ENCODE data around the gene TANC1. TPM values are rescaled to one million over a fixed set of nuclear protein-coding genes. Genes with fewer than 3 reads are reported as not detected.

Gene TANC1
- total and polyA plus RNA-seq, 2 of the 4 experiments (the other 2 are of a cell fraction) = 10.2 to 12.9 TPM

DNA sequence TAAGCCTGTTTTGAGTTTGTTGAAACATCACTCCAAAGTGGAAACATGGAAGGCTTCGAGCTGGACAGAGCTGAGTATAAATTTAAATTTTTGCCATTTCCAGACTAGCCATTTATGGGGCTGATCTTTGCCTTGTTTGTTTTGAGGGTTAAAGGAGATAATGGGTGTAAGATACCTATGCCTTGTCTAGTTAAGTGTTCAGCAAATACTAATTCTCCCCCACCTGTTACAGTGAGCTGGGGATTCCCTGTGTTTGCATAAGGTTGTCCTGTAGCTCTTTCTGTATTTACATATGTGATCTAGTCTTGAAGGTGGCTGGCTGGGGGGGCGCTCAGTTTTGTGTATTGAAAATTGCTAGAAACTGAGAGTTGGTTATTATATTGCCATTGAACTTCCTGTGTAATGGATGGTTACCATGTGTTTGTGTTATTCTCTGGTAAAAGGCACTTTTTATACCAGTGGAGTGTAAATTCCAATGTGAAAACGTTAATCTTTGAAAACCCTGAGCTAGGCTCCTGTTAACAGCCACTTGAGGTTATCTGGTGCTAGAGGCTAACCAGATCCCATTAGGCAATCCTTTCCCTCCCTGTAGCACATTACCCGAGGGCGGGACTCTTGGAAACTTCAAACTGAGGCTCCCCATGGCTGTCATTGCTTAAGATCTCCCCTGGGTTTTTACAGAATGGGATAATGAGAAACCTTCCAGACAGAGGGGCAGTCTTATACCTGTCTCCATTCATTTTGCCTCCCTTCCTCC is 26.7 kb downstream of the TANC1 start:
- H3K9me1 ChIP-seq (ENCODE audit: insufficient read depth, low read length) = peaks cover 24% of the 10 kb centered on the region
- H4K5ac ChIP-seq (ENCODE audit: low read depth, low read length) = no peak overlapping the region
- 67% methylated on average over 1 of the region's 5 CpGs; no CpG with 5 or more reads in 1 of the 2 experiments for WGBS, 2 experiments (ENCODE audit: extremely low coverage in 2 of 2, insufficient read length in 1 of 2)
- no peak overlapping the region for H3K18ac ChIP-seq (ENCODE audit: low read depth, low read length)
- H2AK9ac ChIP-seq (replicated peaks; ENCODE audit: low read depth, low read length, poor library complexity) = no peak overlapping the region
- peaks cover 23% of the 10 kb centered on the region for H3K4me1 ChIP-seq (ENCODE audit: control insufficient read depth, insufficient read depth, low read length)
- H2AK5ac ChIP-seq (ENCODE audit: low read depth, low read length) = no peak overlapping the region
- no peak overlapping the region for H4K91ac ChIP-seq (ENCODE audit: insufficient read depth, low read depth, low read length)
- no peak overlapping the region for H2BK20ac ChIP-seq (ENCODE audit: low read depth, low read length)
- dilution Hi-C loops (cut with HindIII; ENCODE audit: low sequenced_read_pairs, unreplicated experiment) (no loop called here), intact Hi-C loops (cut with micrococcal nuclease) (no loop called here), in situ Hi-C loops (cut with MboI; ENCODE audit: low sequenced_read_pairs) (no loop called here)
- H3K23ac ChIP-seq (ENCODE audit: low read depth, low read length) = no peak overlapping the region
- peaks cover 28 to 75% of the 10 kb centered on the region in 2 experiments for H3K79me1 ChIP-seq (ENCODE audit: low read depth in 1 of 2, low read length in 2 of 2)
- ATAC-seq (ENCODE audit: low read depth) (no peak), DNase-seq (no peak)
- no peaks in the 10 kb centered on the region for H3K9me3 ChIP-seq (ENCODE audit: control insufficient read depth, insufficient read depth, low read length)
- no peak overlapping the region for H3K4me2 ChIP-seq (ENCODE audit: low read depth, low read length)
- no peak overlapping the region for H4K8ac ChIP-seq (ENCODE audit: low read depth in 2 of 2, low read length in 2 of 2)
- no peak overlapping the region for H2BK5ac ChIP-seq (ENCODE audit: low read depth, low read length, poor library complexity, severe bottlenecking)
- no peak overlapping the region for H2AFZ ChIP-seq (replicated peaks; ENCODE audit: low read length, poor library complexity)
- no peak overlapping the region for H2BK15ac ChIP-seq (ENCODE audit: low read depth, low read length)
- H3K4me3 ChIP-seq (ENCODE audit: insufficient read depth, low read depth, low read length) = no peak overlapping the region
- no TSS peak for BruUV-seq (replicated peaks)
- H3K56ac ChIP-seq (ENCODE audit: extremely low read depth, insufficient read depth, low read length) = no peak overlapping the region
- no peak for TF ChIP-seq SMC3 (IDR thresholded peaks at IDR 0.05; ENCODE audit: low read depth, low read length)
- no peak for TF ChIP-seq RCOR1 (IDR thresholded peaks at IDR 0.05; ENCODE audit: insufficient replicate concordance, low read length)
- TF ChIP-seq BHLHE40 (IDR thresholded peaks at IDR 0.05; ENCODE audit: low read depth, low read length) = no peak
- no peak for TF ChIP-seq MAZ (IDR thresholded peaks at IDR 0.05; ENCODE audit: borderline replicate concordance, low read depth, low read length)
- TF ChIP-seq MXI1 (IDR thresholded peaks at IDR 0.05; ENCODE audit: borderline replicate concordance, low read depth, low read length) = no peak
- TF ChIP-seq CTCF (conservative IDR thresholded peaks at IDR 0.05; ENCODE audit: low read depth, low read length) = no peak
- no peak for TF ChIP-seq CHD1 (IDR thresholded peaks at IDR 0.05; ENCODE audit: low read depth, low read length)
- TF ChIP-seq POLR2A (IDR thresholded peaks at IDR 0.05; ENCODE audit: low read depth, low read length) = no peak
- TF ChIP-seq RAD21 (IDR thresholded peaks at IDR 0.05; ENCODE audit: low read length) = no peak
- TF ChIP-seq RFX5 (IDR thresholded peaks at IDR 0.05; ENCODE audit: low read depth, low read length) = no peak
- no peak overlapping the region for H3K14ac ChIP-seq (replicated peaks; ENCODE audit: low read depth, low read length)
- H3K27me3 ChIP-seq (ENCODE audit: control insufficient read depth, insufficient read depth, low read length) = no peaks in the 10 kb centered on the region
- H3K27ac ChIP-seq (ENCODE audit: insufficient read depth, low read length) = no peak overlapping the region
- POLR2A ChIA-PET (ENCODE audit: unreplicated experiment) = no interaction called here
- CTCF ChIA-PET = interaction anchor here (0.6 kb wide), 1 partner anchor 15 kb away, joined by 3 read pairs; no protein-coding TSS in a partner anchor
- H3K9ac ChIP-seq (ENCODE audit: low read depth, low read length) = no peak overlapping the region
- H3K36me3 ChIP-seq (ENCODE audit: control insufficient read depth, insufficient read depth, low read length) = no peaks in the 10 kb centered on the region
- no peak overlapping the region for H3K4ac ChIP-seq (ENCODE audit: low read depth, low read length)
- no peak overlapping the region for H2BK120ac ChIP-seq (ENCODE audit: low read depth, low read length)
- H4K20me1 ChIP-seq (ENCODE audit: insufficient read depth, low read length) = peaks cover 34% of the 10 kb centered on the region

Measured in IMR-90 (cell line).